Measurements from ENCODE around the gene FEM1B. TPM values are rescaled to one million over a fixed set of nuclear protein-coding genes. Genes with fewer than 3 reads are reported as not detected.

FEM1B gene
- total RNA-seq, 1 donor from 2014 or later, result 91.5 TPM

GRCh38 chr15:68322796-68323195 lies 45.3 kb downstream of the FEM1B start:
- DNase-seq (ENCODE audit: low spot score), result no peak

GRCh38 chr15:68325726-68326125 lies 48.2 kb downstream of the FEM1B start:
- no peak for DNase-seq (ENCODE audit: low spot score)

GRCh38 chr15:68326711-68327354 lies 49.3 kb downstream of the FEM1B start:
- DNase-seq (ENCODE audit: low spot score), result no peak

GRCh38 chr15:68328443-68328842 lies 50.9 kb downstream of the FEM1B start:
- no peak for DNase-seq (ENCODE audit: low spot score)

- no peak for DNase-seq (ENCODE audit: low spot score)
These were observed 51.4 kb downstream of the FEM1B start for GRCh38 chr15:68328964-68329363.

- no peak for DNase-seq (ENCODE audit: low spot score)
These were observed 52.9 kb downstream of the FEM1B start for GRCh38 chr15:68330416-68330815.

- no peak for DNase-seq (ENCODE audit: low spot score)
These were observed 53.4 kb downstream of the FEM1B start for GRCh38 chr15:68330901-68331300.

- DNase-seq (ENCODE audit: low spot score), result no peak
These were observed 54.7 kb downstream of the FEM1B start for GRCh38 chr15:68332266-68332665.

GRCh38 chr15:68333775-68334470 lies 56.4 kb downstream of the FEM1B start:
- no peak for DNase-seq (ENCODE audit: low spot score)

GRCh38 chr15:68334661-68335124 lies 57.1 kb downstream of the FEM1B start:
- no peak for DNase-seq (ENCODE audit: low spot score)

- no peak for DNase-seq (ENCODE audit: low spot score)
These were observed 57.7 kb downstream of the FEM1B start for GRCh38 chr15:68335251-68335650.

GRCh38 chr15:68335655-68336054 lies 58.1 kb downstream of the FEM1B start:
- no peak for DNase-seq (ENCODE audit: low spot score)

GRCh38 chr15:68336516-68336915 lies 59.0 kb downstream of the FEM1B start:
- no peak for DNase-seq (ENCODE audit: low spot score)

- DNase-seq (ENCODE audit: low spot score), result no peak
These were observed 60.3 kb downstream of the FEM1B start for GRCh38 chr15:68337826-68338225.

GRCh38 chr15:68339481-68339880 lies 61.9 kb downstream of the FEM1B start:
- DNase-seq (ENCODE audit: low spot score), result no peak

- no peak for DNase-seq (ENCODE audit: low spot score)
These were observed 63.5 kb downstream of the FEM1B start for GRCh38 chr15:68340726-68341671.

- DNase-seq (ENCODE audit: low spot score), result no peak
These were observed 64.5 kb downstream of the FEM1B start for GRCh38 chr15:68341760-68342725.

- DNase-seq (ENCODE audit: low spot score), result no peak
These were observed 66.2 kb downstream of the FEM1B start for GRCh38 chr15:68343579-68344225.

GRCh38 chr15:68344600-68344999 lies 67.1 kb downstream of the FEM1B start:
- no peak for DNase-seq (ENCODE audit: low spot score)
